ENCODE measurements around the gene TGFBR2.

TGFBR2 gene

GRCh38 chr3:30728143-30728542 lies 121.7 kb downstream of the TGFBR2 start:
- DNase-seq, result no peak

- DNase-seq, result no peak
Measured at GRCh38 chr3:30729512-30729911, 123.1 kb downstream of the TGFBR2 start.

- DNase-seq, result no peak
Measured at GRCh38 chr3:30729936-30730335, 123.5 kb downstream of the TGFBR2 start.

GRCh38 chr3:30730967-30731366 lies 124.6 kb downstream of the TGFBR2 start:
- no peak for DNase-seq

GRCh38 chr3:30733209-30733608 lies 126.8 kb downstream of the TGFBR2 start:
- no peak for DNase-seq

- no peak for DNase-seq
Measured at GRCh38 chr3:30733696-30734095, 127.3 kb downstream of the TGFBR2 start.

- DNase-seq, result no peak
Measured at GRCh38 chr3:30737743-30738499, 131.5 kb downstream of the TGFBR2 start.

DNA sequence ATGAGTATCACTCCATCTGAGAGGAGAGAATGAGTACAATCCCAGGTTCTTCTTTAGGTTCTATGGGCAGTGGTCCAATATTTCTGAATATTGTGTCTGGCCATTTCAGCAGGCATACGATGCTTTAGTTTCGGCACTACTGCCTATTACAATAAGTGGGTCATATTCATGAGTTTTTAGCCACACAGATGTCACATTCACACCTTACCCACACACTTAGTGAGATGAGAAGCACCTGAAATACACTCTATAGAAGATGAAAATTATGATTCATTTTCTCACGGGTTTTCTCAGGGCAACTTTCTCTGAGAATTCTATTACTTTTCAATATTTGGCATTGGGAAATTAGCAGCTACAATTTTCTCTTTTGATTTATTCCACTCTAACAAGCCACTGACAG lies 132.2 kb downstream of the TGFBR2 start:
- DNase-seq, result no peak

DNA sequence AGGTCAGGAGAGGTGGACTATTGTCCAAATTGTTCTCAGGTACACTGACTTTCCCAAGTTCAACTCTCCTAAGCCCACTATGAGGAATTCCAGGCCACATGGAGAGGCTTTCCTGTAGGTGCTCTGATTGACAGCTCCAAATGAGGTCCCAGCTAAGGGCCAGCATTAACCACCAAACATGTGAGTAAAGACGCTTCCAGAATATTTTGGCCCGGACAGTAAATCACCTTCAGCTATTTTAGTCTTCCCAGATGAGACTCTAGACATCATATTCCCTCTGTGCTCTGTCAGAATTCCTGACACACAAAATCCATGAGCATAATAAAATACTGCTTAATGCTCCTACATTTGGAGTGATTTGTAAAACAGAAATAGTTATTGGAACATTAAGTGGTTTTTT lies 135.5 kb downstream of the TGFBR2 start:
- no peak for DNase-seq

DNA sequence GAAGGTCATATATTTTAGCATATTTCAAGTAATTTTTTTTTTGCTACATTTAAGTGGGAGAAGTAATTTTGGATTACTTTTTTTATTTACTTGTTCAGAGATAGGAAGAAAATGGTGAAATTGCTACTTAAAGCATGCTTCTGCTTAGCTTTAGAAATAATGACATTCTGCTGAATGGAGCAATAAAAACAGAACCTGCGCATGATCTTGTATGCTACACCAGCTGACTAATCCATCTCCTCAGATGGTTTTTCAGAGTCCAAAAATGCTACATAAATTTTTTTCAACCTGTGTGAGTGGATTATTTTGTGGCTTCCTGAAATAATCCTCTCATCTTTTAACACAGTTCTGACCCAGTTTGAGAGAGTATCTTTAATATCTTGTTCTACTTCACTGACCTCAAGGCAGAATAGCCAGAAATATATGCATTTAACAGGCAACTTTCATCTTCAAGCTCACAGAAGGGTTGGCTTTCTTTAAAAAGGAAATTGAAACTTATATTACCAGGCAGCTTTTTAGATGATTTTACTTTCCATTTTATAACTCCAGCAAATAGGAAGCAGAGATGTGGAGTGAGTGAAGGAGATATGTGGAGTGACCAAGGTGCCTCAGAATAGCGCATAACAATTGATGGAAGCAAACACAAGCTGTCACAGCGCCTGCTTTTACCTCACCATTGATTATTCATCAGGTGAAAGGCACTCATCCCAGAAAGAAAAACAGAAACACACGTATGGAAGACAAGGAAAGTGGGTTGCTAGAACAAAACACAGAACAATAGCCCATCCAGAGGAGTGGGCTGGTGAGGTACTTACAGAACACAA lies 136.6 kb downstream of the TGFBR2 start:
- no peak for DNase-seq
